Retina (tissue), 1 donor: ENCODE measurements around the gene AP2A2.

Experiments
- DNase-seq: peaks from one replicate; pipeline ENCODE4 v3.0.0-alpha.2; 2016

AP2A2 gene

DNA sequence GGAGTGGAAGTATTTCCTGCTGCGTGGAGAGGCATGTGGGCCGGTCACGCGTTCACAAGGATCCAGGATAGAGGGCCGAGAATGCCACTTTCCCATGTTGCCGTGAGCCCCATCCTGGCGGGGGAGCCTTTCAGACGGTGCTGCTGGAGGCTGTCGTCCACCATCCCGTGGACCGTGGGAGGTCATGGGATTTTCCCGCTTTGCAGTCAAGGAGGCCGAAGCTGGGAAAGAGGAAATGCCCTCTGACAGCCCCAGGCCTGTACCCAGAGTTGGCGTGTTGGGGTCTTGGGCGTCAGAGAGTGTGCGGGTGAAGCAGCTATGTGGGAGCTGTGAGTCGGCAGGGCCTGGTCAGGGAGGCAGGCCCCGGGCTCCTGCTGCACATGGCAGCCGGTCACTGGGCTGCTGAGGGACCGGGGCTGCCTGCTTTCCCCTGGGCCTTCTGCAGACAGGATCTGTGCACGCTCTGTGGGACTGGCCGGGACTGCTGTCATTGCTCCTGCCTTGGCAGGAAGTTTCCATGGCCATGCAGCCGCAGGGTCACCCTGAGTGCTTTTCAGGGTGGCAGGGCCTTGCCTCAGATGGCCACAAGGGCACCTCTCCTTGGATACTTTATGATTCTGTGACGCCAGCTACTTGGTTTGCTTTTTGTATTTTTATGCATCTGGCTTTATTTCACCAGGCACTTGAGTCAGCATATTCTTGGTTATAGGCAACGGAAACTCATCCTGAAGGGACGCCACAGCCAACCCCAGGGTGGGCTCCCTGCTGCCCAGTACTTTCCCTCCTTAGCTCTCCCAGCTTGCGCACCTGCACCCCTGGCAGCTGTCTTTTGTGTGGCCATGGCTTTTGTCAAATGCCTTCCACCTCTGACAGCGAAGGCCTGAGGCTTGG lies 52.4 kb downstream of the AP2A2 start:
- DNase-seq: no peak

DNA sequence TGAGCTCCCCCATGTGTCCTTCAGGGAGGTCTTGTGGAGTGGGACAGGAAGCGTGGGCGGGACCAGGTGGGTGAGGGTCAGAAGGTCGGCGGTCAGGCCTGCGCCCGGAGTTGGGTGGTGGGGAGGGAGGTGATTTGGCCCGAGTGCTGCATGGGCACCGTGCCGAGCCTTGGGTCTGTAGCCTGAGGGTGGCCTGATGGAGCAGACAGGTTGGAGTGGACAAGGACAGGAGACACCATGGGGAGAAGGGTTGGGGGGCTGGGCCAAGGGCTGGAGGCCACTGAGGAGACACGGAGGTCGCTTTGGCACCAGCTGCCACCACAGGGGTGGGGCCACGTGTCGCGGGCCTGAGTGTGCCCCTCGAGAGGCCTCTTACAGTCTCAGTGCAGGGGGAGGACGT lies 53.1 kb downstream of the AP2A2 start:
- no peak for DNase-seq

DNA sequence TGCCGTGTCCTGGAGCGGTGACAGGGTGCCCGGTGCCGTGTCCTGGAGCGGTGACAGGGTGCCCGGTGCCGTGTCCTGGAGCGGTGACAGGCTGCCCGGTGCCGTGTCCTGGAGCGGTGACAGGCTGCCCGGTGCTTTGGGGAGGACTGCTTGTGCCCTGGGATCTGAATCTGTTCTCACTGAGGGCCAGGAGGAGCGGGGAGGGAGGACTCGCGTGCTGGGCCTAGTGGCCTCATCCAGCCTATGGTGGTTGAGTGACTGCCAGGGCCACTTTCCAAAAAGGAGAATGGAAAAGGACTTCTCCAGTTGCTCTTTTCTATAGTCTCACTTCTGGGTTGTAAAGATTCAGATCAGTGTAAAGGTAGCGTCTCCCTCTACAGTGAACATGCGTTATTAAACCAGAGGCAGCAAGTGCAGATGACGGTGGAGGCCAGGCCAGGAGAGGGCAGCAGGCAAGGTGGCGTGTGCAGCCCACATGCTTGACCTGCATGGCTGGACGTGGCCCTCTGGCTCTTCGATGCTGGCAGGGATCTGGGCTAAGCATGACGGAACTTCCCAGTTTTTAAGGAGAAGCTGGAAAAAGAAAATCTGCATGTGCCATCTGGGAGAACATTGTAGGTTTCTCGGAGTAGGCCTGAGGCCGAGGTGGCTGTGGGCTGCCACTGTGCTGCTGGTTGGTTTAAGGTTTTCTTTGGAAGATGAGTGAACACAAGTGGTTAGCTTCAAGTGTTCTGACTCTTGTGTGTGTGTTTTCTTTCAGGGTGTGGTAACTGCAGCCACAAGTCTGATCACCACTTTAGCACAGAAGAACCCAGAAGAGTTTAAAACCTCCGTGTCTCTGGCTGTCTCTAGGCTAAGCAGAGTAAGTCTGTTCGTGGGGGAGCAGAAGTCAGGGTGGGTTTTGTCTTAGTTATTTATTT lies 55.0 kb downstream of the AP2A2 start:
- DNase-seq: no peak

DNA sequence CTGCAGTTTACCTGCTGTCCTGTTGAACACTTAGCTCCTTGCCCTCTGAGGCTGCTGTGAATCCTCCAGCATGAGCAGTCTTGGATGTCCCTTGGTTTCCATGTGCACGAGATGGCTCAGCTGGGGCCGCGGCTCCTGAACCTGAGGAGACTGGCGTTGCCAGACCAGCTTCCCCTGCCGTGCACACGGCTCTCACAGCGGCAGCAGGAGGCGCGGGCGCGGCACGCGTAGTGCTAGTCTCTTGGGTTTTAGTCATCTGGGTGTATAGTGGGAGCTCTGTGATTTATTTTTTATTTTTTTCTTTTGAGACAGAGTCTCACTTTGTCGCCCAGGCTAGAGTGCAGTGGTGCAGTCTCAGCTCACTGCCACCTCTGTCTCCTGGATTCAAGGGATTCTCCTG lies 56.1 kb downstream of the AP2A2 start:
- DNase-seq: no peak

DNA sequence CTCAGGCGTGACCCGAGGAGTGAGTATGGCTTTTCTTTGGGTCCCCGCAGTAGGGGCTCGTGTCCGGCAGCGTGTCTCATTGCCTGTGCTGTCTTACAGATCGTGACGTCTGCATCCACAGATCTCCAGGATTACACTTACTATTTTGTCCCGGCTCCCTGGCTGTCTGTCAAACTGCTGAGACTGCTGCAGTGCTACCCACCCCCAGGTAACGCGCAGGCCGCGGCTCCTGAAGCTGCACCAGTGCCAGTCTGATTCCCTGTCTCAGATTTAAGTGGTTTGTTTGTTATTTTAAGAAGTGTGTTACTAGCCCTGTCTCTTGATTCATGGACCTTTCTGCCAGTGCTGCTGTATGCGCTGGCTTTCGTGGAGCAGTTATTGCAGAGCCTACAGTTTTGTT lies 58.9 kb downstream of the AP2A2 start:
- no peak for DNase-seq

DNA sequence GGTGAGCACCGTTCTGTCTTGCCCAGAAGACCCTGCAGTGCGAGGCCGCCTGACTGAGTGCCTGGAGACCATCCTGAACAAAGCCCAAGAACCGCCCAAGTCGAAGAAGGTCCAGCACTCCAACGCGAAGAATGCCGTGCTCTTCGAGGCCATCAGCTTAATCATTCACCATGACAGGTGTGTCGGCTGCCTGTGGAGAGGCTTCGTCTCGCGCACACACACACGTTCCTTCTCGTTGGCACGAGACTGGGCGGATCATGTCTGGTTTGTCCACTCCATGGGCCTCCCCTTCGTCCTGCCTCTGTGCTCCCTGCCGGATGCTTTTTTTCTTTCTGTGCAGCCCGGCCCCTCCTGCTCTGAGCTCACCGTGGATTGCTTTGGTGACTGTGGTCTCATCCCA lies 59.7 kb downstream of the AP2A2 start:
- no peak for DNase-seq

DNA sequence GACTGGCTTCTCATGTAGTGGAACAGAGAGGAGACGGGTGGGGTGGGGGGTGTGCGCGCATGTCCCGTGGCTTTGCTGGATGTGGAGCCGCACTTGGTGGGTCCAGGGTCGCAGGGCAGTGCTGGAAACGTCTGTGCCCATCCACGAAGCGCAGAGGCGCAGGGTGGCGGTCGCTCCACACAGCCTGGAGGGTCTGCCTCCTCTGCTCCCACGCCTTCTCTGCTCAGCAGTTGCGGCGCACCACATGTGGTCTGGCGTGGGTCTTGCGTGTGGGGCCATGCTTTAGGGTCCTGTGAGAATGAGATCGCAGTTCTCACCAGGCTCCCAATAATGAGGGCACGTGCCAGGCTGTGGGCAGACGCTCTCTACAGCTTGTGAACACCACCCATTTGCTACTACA lies 60.2 kb downstream of the AP2A2 start:
- no peak for DNase-seq

DNA sequence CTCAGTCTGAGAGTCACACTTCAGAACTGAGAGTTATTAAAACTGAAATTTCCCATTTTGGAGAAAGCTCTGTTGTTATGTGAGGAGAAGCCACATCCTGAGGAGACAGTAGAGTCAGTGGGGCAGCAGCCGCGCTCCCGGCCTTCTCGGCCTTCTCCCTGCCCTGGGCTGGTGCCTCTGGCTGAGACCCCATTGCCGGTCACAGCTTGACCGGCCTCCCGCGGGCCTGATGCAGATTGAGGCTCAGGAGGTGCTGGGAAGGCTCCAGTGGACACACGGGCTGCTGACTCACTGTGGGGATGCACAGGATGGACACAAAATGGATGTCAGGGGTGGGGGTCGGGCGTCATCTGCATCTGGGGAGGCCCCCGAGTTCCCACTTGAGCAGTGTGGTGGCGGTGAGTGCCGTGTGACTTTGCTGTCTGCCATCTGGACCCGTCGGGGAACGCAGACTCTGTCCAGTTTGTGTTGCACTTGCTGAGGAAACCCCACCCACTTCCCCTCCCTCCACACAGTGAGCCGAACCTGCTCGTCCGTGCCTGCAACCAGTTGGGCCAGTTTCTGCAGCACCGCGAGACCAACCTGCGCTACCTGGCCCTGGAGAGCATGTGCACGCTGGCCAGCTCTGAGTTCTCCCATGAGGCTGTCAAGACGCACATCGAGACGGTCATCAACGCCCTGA lies 60.7 kb downstream of the AP2A2 start:
- no peak for DNase-seq

DNA sequence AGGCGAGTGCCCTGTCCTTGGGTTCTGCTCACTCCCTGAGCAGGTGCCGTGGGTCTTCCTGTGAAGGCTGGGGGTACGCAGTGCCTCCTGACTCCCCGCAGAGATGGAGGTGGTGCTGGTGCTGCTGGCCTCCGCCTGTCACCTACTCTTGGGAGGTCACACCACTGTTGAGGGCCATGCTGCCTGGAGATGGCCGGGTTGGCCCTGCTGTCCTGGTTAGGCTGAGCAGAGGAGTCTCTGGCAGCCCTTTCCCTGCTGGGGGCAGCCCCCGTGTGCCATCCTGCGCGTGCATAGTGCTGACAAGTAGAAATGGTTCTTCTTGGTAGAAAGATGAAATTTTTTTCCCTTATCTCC lies 61.3 kb downstream of the AP2A2 start:
- DNase-seq: no peak

DNA sequence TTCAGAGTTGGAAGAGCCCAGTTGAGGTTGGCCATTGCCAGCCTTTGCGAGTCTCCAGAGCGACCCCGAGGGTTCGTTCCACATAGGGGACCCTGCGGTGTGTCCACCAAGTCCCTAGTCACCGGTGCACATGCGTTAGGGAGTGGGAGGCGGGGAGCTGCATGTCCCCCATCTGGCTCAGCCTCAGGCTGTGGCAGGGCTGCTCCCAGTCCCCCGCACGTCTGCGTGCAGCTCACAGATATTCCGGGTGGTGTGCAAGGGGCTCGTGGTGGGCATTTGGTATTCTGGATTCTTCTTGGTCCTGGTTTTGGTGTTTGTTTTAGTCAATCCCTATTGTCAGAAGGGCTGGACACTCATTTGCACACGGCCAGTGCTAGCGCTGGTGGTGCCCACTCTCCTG lies 62.0 kb downstream of the AP2A2 start:
- no peak for DNase-seq

DNA sequence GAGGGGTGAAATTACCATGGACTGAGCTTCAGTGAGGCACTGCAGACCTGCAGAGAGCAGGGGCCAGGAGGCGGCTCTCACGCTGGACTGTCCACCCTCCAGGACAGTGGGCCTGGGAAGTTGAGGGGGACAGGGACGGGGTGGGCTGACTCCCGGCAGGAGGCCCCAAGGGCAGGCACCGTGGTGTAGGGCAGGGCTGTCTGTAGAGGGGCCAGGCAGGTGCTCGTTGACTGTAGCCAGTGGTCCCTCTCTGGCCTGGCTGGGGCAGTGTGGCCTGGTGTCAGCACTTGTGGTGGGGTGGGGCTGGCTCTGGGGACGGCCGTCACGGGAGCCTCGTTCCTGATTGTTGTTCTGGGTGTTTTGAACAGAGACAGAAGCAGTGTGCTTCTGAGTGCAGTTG lies 64.4 kb downstream of the AP2A2 start:
- no peak for DNase-seq

DNA sequence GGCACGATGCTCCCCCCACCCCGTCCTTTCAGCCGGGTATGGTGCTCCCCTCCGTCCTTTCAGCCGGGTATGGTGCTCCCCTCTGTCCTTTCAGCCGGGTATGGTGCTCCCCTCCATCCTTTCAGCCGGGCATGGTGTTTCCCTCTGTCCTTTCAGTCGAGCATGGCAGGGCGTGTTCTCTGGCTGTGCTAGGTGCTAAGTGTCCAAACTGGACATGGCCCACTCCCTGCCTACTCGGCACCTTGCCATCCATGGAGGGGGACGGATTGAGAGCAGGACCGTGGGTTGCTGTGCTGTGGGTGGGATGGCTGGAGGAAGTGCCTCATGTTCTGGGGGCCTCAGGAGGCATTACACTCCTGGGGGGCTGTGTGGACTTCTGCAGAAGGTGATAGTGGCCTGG lies 65.4 kb downstream of the AP2A2 start:
- no peak for DNase-seq

DNA sequence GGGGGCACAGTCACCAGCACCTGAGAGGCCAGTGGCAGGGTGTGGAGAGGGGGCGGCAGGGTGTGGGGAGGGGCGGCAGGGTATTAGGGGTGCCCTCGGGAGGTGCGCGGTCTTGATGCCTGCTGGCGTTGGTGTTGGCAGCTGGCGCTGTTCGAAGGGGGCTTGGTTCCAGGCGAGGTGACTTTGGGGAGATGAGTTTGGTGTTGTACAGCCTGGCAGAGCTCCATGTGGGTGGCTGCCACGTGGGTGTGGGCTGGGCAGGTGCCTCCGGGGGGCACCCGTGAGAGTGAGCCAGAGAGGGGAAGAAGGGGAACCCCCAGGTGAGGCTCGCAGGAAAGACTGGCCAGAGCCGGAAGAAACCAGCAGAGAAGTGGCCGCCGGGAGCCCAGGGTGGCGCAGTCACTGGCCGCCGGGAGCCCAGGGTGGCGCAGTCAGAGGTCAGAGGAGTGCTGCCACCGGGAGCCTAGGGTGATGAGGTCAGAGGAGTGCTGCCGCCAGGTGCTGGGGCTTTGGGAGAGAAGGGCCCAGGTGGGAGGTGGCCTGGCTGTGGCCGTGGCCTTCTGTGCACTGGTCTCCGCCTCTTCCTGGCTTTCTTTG lies 66.1 kb downstream of the AP2A2 start:
- no peak for DNase-seq

DNA sequence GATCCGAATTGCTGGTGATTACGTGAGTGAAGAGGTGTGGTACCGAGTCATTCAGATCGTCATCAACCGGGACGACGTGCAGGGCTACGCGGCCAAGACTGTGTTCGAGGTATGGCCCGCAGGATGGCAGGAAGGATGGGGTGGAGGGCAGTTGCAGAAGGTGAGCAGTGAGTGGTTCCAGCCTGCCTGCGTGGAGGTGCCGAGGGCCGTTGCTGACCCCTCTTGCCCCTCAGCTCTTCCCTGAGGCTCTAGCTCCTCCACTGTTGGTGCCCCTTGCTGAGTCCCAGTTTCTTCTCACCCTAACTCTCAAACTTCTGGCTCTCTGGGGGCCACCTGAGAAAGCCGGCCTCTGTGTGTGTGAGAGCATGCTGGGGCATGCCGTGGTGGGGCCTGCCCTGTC lies 66.9 kb downstream of the AP2A2 start:
- no peak for DNase-seq

DNA sequence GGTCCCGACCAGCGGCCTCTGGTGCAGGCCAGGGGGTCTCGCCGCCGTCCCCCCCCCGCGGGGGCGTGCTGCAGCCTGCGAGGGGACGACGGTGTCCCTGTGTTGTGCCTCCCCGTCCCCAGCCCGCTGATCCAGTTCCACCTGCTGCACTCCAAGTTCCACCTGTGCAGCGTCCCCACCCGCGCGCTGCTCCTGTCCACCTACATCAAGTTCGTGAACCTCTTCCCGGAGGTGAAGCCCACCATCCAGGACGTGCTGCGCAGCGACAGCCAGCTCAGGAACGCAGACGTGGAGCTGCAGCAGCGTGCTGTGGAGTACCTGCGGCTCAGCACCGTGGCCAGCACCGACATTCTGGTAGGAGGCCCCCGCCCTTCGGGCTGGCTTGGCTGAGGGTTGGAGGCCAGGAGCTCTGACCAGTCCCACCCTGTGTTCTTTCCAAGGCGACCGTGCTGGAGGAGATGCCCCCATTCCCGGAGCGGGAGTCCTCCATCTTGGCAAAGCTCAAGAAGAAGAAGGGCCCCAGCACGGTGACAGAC lies 68.0 kb downstream of the AP2A2 start:
- DNase-seq: no peak

DNA sequence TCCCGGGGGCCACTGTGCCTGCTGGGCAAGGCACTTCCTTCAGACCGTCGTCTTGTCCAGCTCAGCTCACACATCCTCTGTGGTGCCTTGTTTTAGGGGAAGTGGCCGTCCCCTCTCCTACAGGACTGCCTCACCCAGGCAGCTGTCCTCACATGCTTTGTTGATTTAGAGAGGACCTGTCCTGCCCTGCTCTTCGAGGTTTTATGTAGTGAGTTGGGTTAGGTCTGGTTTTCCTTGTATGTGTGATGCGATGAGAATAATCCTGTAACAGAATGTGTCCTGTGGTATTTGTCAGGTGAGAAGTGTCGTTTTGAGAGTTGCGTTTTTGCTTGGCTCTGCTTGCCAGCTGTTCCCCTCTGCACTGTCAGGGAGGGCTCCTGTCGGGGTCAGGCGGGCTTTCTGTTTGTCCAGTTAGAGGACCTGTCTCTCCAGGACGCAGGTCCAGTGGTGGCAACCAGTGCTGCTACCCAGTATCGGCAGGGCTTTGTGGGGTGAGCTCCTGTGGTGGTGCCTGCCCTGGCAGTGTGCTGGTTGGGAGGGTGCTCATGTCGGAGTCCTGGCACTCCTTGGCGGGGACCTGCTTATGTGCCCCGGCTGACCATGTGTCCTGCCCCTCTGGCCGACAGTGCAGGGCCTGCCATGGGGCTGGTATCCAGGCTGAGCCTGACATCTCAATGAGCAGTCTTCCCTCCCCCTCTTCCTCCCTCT lies 69.5 kb downstream of the AP2A2 start:
- DNase-seq: no peak

DNA sequence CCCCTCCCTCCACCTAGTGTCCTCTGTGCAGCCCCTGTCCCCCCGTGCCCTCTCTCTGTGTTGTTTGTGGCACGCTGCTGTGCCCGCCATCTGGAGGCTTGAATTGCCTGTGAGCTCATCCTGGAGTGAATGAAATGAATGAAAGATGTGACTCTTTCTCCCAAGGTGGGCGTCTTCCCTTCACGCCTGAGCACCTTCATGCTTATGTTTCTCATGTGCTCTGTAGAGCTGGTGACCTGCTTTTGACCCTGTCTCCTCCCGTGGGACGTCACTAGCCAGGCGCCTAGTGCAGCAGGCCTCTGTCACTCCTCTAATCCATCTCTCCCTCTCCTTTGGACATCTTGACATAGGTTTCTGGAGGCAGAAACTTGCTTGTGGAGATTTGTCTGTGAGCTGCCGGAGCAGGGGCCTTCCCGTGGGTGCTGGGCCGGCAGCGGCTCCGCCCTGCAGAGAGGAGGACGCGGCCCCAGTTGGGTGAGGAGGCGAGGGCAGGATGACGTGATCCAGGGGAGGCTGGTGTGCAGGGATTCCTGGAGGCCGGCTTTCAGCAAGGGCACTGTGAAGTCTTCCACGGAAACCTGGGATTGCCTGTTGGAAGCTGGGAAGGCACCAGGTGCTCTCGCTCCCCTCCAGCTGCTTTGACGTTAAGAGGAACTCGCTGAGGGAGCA lies 70.2 kb downstream of the AP2A2 start:
- DNase-seq: peak; percentile 90

DNA sequence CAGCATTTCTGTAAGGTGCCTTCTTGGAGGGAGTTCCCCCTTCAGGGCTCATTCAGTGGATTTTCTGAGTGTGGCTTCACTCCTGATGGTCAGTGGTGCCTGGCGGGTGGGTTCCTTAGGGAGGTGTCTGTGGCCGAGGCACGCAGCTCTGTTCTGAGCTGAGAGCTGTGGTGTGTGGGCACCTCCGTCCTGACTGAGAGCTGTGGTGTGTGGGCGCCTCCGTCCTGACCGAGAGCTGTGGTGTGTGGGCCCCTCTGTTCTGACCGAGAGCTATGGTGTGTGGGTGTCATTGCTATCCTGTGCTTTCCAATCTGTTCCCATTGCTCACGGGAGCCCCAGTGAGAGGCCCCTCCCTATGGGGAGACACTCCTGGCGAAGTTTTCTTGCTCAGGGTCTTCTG lies 71.0 kb downstream of the AP2A2 start:
- DNase-seq: no peak

DNA sequence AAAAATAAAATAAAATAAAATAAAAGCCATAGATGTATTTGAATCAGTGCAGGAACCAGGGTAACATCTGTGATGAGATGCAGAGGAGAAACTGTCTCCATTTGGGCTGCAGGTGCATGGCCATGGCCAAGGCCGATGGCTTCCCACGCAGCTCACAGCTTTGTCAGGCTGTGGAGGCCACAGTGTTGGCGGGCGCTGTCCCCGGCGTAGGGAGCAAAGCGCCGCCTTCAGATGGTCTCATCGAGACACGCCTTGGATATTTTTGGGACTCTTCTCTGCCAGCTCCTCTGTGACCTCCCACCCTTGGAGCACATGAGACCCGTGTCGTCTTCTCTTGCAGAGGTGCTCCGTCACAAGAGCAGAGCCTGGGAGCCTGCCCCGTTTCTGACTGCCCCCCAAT lies 72.2 kb downstream of the AP2A2 start:
- no peak for DNase-seq

DNA sequence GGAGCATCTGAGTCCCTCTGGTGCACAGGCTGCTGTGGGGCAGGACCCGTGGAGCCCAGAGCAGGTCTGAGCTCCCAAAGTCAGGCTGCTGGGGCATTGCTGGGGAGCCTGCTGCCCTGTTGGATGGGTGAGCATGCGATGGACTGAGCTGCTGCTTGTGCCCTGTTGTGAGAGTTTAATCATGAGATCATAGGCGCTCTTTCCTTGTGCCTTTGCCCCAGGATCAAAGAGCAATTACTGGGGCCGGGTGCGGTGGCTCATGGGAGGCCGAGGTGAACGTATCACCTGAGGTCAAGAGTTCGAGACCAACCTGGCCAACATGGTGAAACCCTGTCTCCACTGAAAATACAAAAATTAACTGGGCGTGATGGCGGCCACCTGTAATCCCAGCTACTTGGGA lies 73.3 kb downstream of the AP2A2 start:
- DNase-seq: no peak
